Measurements from ENCODE around the gene OPCML. TPM values are rescaled to one million over a fixed set of nuclear protein-coding genes. Genes with fewer than 3 reads are reported as not detected.

The OPCML gene
- total and polyA plus RNA-seq, 4 donors: under 0.01 to 1.3 (median 0.88) TPM; not detected in 1

DNA sequence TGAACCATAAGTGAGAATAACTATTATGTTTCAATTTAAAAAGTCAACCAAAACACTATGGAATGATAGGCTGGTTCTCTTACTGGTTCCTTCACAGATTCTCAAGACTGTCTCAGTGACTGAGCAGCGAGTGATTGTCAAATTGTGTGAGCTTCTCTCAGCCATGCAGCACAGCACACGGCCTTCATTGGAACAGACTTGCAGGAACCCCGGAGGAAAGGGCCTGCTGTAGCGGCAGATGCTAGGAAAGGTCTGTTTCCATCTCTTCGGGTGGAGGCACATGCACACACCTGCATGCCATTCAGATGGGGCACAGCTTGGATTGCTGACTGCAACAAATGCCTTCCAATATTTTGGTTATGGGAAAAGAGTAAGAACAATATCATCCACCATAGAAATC is 741.8 kb downstream of the OPCML start:
- DNase-seq (no peak), ATAC-seq (ENCODE audit: low FRiP score) (no peak)
- no peak overlapping the region for H3K4me3 ChIP-seq (ENCODE audit: low read length in 2 of 2)
- H3K9me3 ChIP-seq (ENCODE audit: control insufficient read depth, low read length): peaks cover 2% of the 10 kb centered on the region
- H3K36me3 ChIP-seq (ENCODE audit: control insufficient read depth in 1 of 2, insufficient read depth in 2 of 2, low read length in 1 of 2): no peaks in the 10 kb centered on the region
- intact Hi-C loops (cut with DNase I): no loop called here
- H3K27me3 ChIP-seq (ENCODE audit: control insufficient read depth in 1 of 2, insufficient read depth in 2 of 2, low read length in 1 of 2): no peaks in the 10 kb centered on the region
- no peak overlapping the region for H3K27ac ChIP-seq (ENCODE audit: low read depth in 1 of 2, low read length in 2 of 2)
- H3K4me1 ChIP-seq (ENCODE audit: control insufficient read depth in 1 of 2, insufficient read depth in 2 of 2, low read length in 2 of 2): no peaks in the 10 kb centered on the region
- WGBS, 2 donors: 83 to 87% methylated on average over 5 of the region's 5 CpGs

DNA sequence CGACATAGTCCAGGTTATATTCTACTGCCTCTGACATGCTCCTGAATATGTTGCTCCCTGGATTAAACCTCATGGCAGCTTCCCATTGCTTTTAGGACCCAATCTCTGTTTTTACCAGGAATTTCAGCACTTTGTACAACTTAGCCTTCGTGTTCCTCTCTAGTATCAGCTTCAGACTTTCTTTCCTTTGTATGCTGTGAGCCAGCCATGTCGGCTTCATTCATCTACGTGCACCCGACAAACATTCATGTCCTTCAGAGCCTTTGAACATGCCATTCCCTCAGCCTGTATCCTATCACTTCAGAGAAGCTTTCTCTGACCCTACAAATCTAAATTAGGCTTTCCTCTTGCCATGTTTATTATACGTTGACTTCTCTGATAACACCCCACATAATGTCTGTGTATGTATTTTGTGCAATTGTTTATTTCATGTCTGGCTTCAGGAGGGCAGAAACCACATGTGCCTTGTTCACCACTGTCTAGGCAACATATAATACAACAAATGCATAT is 743.4 kb downstream of the OPCML start:
- H3K4me1 ChIP-seq (ENCODE audit: control insufficient read depth in 1 of 2, insufficient read depth in 2 of 2, low read length in 2 of 2): no peaks in the 10 kb centered on the region
- H3K9me3 ChIP-seq (ENCODE audit: control insufficient read depth, low read length): peaks cover 2% of the 10 kb centered on the region
- intact Hi-C loops (cut with DNase I): no loop called here
- H3K36me3 ChIP-seq (ENCODE audit: control insufficient read depth in 1 of 2, insufficient read depth in 2 of 2, low read length in 1 of 2): no peaks in the 10 kb centered on the region
- no peak overlapping the region for H3K4me3 ChIP-seq (ENCODE audit: low read length in 2 of 2)
- H3K27ac ChIP-seq (ENCODE audit: low read depth in 1 of 2, low read length in 2 of 2): no peak overlapping the region
- no peak for ATAC-seq (ENCODE audit: low FRiP score)
- no peak for DNase-seq
- H3K27me3 ChIP-seq (ENCODE audit: control insufficient read depth in 1 of 2, insufficient read depth in 2 of 2, low read length in 1 of 2): no peaks in the 10 kb centered on the region
- 55 to 63% methylated on average over 6 of the region's 6 CpGs for WGBS, 2 donors

GRCh38 chr11:132785878-132786277 is 746.4 kb downstream of the OPCML start:
- Histone ChIP-seq H3K27ac (ENCODE audit: low read depth in 1 of 2, low read length in 2 of 2) (no peak overlapping the region), H3K36me3 (ENCODE audit: control insufficient read depth in 1 of 2, insufficient read depth in 2 of 2, low read length in 1 of 2) (no peaks in the 10 kb centered on the region), H3K9me3 (ENCODE audit: control insufficient read depth, low read length) (no peaks in the 10 kb centered on the region), H3K27me3 (ENCODE audit: control insufficient read depth in 1 of 2, insufficient read depth in 2 of 2, low read length in 1 of 2) (no peaks in the 10 kb centered on the region), H3K4me3 (ENCODE audit: low read length in 2 of 2) (no peak overlapping the region), H3K4me1 (ENCODE audit: control insufficient read depth in 1 of 2, insufficient read depth in 2 of 2, low read length in 2 of 2) (no peaks in the 10 kb centered on the region)
- intact Hi-C loops (cut with DNase I): no loop called here
- 41 to 43% methylated on average over 4 of the region's 4 CpGs for WGBS, 2 donors
- ATAC-seq (ENCODE audit: low FRiP score) (no peak), DNase-seq (no peak)

DNA sequence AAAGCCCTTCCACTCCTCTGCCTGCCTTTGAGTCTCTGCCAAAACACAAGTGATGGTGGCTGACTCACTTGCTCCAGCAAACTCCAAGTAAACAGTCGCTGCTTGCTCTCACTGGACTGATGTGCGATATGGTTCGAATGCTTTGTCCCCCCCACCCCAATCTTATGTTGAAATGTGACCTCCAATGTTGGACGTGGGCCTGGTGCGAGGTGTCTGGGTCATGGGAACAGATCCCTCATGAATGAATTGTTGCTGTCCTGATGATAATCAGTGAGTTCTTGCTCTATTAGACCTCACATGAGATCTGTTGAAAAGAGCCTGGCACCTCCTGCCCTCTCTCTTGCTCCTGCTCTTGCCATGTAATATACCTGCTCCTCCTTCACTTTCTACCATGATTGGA is 747.9 kb downstream of the OPCML start:
- ATAC-seq (ENCODE audit: low FRiP score): no peak
- 78 to 83% methylated on average over 5 of the region's 5 CpGs for WGBS, 2 donors
- intact Hi-C loops (cut with DNase I): no loop called here

GRCh38 chr11:132782102-132782501 is 750.2 kb downstream of the OPCML start:
- ATAC-seq (ENCODE audit: low FRiP score) (no peak), DNase-seq (no peak)
- Histone ChIP-seq H3K27me3 (ENCODE audit: control insufficient read depth in 1 of 2, insufficient read depth in 2 of 2, low read length in 1 of 2) (no peaks in the 10 kb centered on the region), H3K36me3 (ENCODE audit: control insufficient read depth in 1 of 2, insufficient read depth in 2 of 2, low read length in 1 of 2) (no peaks in the 10 kb centered on the region), H3K27ac (ENCODE audit: low read depth in 1 of 2, low read length in 2 of 2) (no peak overlapping the region), H3K4me3 (ENCODE audit: low read length in 2 of 2) (no peak overlapping the region), H3K4me1 (ENCODE audit: control insufficient read depth in 1 of 2, insufficient read depth in 2 of 2, low read length in 2 of 2) (no peaks in the 10 kb centered on the region), H3K9me3 (ENCODE audit: control insufficient read depth, low read length) (no peaks in the 10 kb centered on the region)
- intact Hi-C loops (cut with DNase I): no loop called here
- WGBS, 2 donors: 70 to 74% methylated on average over 6 of the region's 6 CpGs

More for the DNA sequence above, 747.9 kb downstream of the OPCML start:
- Histone ChIP-seq H3K27ac (ENCODE audit: low read depth in 1 of 2, low read length in 2 of 2) (no peak overlapping the region), H3K36me3 (ENCODE audit: control insufficient read depth in 1 of 2, insufficient read depth in 2 of 2, low read length in 1 of 2) (no peaks in the 10 kb centered on the region), H3K4me3 (ENCODE audit: low read length in 2 of 2) (no peak overlapping the region), H3K9me3 (ENCODE audit: control insufficient read depth, low read length) (no peaks in the 10 kb centered on the region), H3K4me1 (ENCODE audit: control insufficient read depth in 1 of 2, insufficient read depth in 2 of 2, low read length in 2 of 2) (no peaks in the 10 kb centered on the region), H3K27me3 (ENCODE audit: control insufficient read depth in 1 of 2, insufficient read depth in 2 of 2, low read length in 1 of 2) (no peaks in the 10 kb centered on the region)
- DNase-seq: no peak

- no peaks in the 10 kb centered on the region for H3K36me3 ChIP-seq (ENCODE audit: control insufficient read depth in 1 of 2, insufficient read depth in 2 of 2, low read length in 1 of 2)
- ATAC-seq (ENCODE audit: low FRiP score) (no peak), DNase-seq (no peak)
- intact Hi-C loops (cut with DNase I): no loop called here
- H3K9me3 ChIP-seq (ENCODE audit: control insufficient read depth, low read length): no peaks in the 10 kb centered on the region
- 16 to 26% methylated on average over 5 of the region's 5 CpGs for WGBS, 2 donors
- H3K4me1 ChIP-seq (ENCODE audit: control insufficient read depth in 1 of 2, insufficient read depth in 2 of 2, low read length in 2 of 2): no peaks in the 10 kb centered on the region
- H3K27ac ChIP-seq (ENCODE audit: low read depth in 1 of 2, low read length in 2 of 2): no peak overlapping the region
- no peaks in the 10 kb centered on the region for H3K27me3 ChIP-seq (ENCODE audit: control insufficient read depth in 1 of 2, insufficient read depth in 2 of 2, low read length in 1 of 2)
- H3K4me3 ChIP-seq (ENCODE audit: low read length in 2 of 2): no peak overlapping the region
These were observed 752.3 kb downstream of the OPCML start for GRCh38 chr11:132780046-132780445.

DNA sequence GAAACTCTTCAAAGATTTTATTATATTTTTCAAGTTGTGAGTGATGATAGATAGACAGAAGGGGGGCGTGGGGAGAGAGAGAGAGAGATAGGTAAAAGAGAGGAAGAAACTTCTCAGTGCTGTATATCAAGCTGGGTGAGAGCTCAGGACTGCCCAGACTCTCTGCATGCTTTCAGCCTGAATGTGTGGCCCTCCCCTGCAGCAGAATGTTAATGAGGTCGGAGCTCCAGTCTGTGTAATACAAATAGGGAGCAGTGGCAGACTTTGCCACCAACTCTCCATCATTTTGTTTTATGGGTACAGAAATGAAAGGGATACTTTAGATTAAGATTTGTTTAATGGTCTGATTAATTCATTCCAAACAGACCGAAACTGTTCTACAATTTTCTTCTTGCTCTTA is 752.8 kb downstream of the OPCML start:
- DNase-seq (no peak), ATAC-seq (ENCODE audit: low FRiP score) (no peak)
- H3K27ac ChIP-seq (ENCODE audit: low read depth in 1 of 2, low read length in 2 of 2): no peak overlapping the region
- H3K4me1 ChIP-seq (ENCODE audit: control insufficient read depth in 1 of 2, insufficient read depth in 2 of 2, low read length in 2 of 2): no peaks in the 10 kb centered on the region
- no peaks in the 10 kb centered on the region for H3K36me3 ChIP-seq (ENCODE audit: control insufficient read depth in 1 of 2, insufficient read depth in 2 of 2, low read length in 1 of 2)
- H3K9me3 ChIP-seq (ENCODE audit: control insufficient read depth, low read length): no peaks in the 10 kb centered on the region
- H3K4me3 ChIP-seq (ENCODE audit: low read length in 2 of 2): no peak overlapping the region
- H3K27me3 ChIP-seq (ENCODE audit: control insufficient read depth in 1 of 2, insufficient read depth in 2 of 2, low read length in 1 of 2): no peaks in the 10 kb centered on the region
- 15 to 23% methylated on average over 2 to 3 of the region's 3 CpGs for WGBS, 2 donors
- intact Hi-C loops (cut with DNase I): no loop called here

- 25 to 37% methylated on average over 9 of the region's 9 CpGs for WGBS, 2 donors
- ATAC-seq (ENCODE audit: low FRiP score): no peak
- intact Hi-C loops (cut with DNase I): no loop called here
These were observed 755.0 kb downstream of the OPCML start for GRCh38 chr11:132777067-132777975.

DNA sequence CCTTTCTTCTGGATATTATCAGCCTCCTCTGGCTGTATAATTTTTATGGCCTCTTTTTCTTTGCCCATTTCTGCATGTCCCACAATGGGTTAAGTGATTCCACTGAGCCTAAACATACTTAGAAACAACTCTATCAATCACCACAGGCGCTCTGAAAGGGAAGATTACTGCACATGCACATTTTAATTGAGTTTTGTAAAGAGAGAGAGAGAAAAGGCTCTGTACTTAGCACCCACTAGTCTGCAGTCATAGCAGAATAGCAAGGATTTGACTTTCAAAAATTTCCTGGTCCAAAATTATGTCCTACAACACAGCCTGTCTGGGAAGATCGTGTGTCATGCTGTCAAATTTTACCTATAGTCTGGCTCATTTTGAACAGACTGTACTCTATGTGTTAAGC is 758.5 kb downstream of the OPCML start:
- no peaks in the 10 kb centered on the region for H3K4me1 ChIP-seq (ENCODE audit: control insufficient read depth in 1 of 2, insufficient read depth in 2 of 2, low read length in 2 of 2)
- H3K4me3 ChIP-seq (ENCODE audit: low read length in 2 of 2): no peak overlapping the region
- WGBS, 2 donors: 15 to 17% methylated on average over 2 of the region's 2 CpGs
- no peak for DNase-seq
- no peak for ATAC-seq (ENCODE audit: low FRiP score)
- intact Hi-C loops (cut with DNase I): no loop called here
- H3K36me3 ChIP-seq (ENCODE audit: control insufficient read depth in 1 of 2, insufficient read depth in 2 of 2, low read length in 1 of 2): no peaks in the 10 kb centered on the region
- no peak overlapping the region for H3K27ac ChIP-seq (ENCODE audit: low read depth in 1 of 2, low read length in 2 of 2)
- H3K9me3 ChIP-seq (ENCODE audit: control insufficient read depth, low read length): no peaks in the 10 kb centered on the region
- no peaks in the 10 kb centered on the region for H3K27me3 ChIP-seq (ENCODE audit: control insufficient read depth in 1 of 2, insufficient read depth in 2 of 2, low read length in 1 of 2)

More at GRCh38 chr11:132777067-132777975, 755.0 kb downstream of the OPCML start:
- H3K4me3 ChIP-seq (ENCODE audit: low read length in 2 of 2): no peak overlapping the region
- H3K27me3 ChIP-seq (ENCODE audit: control insufficient read depth in 1 of 2, insufficient read depth in 2 of 2, low read length in 1 of 2): no peaks in the 10 kb centered on the region
- no peaks in the 10 kb centered on the region for H3K36me3 ChIP-seq (ENCODE audit: control insufficient read depth in 1 of 2, insufficient read depth in 2 of 2, low read length in 1 of 2)
- no peak overlapping the region for H3K27ac ChIP-seq (ENCODE audit: low read depth in 1 of 2, low read length in 2 of 2)
- H3K9me3 ChIP-seq (ENCODE audit: control insufficient read depth, low read length): no peaks in the 10 kb centered on the region
- H3K4me1 ChIP-seq (ENCODE audit: control insufficient read depth in 1 of 2, insufficient read depth in 2 of 2, low read length in 2 of 2): no peaks in the 10 kb centered on the region
- no peak for DNase-seq
